Activated B cell treated with CpG ODN at 0.5 μM for 24 hours (primary cell): ENCODE results near the gene MTHFD2L. TPM values are rescaled to one million over a fixed set of nuclear protein-coding genes. Genes with fewer than 3 reads are reported as not detected.

Experiments
- ATAC-seq: fragments of 200-7000 bp; cut with Tn5 transposase; one replicate; pipeline ENCODE4 v1.10.0; 2021; ENCODE audit warnings: low read depth, mild to moderate bottlenecking, moderate library complexity
- CTCF ChIA-PET: fragments of 350-600 bp; sonication (Branson Sonifier 250); formaldehyde crosslinking; loops from one replicate; lab custom pipeline; 2021; ENCODE audit warnings: antibody characterized with exemption; lab: Charles Lee
- POLR2A ChIA-PET: fragments of 350-600 bp; sonication (Branson Sonifier 250); formaldehyde crosslinking; loops from one replicate; lab custom pipeline; 2021; ENCODE audit warnings: antibody characterized with exemption; lab: Charles Lee
- DNase-seq: peaks from one replicate; pipeline ENCODE4 v3.0.0; 2022
- H3K27ac Mint-ChIP-seq: one replicate; pipeline ENCODE4 v1.8.0; 2020; ENCODE audit warnings: mixed read lengths
- H3K27me3 Mint-ChIP-seq: one replicate; pipeline ENCODE4 v1.8.0; 2021; ENCODE audit warnings: mixed read lengths
- H3K36me3 Mint-ChIP-seq: one replicate; pipeline ENCODE4 v1.8.0; 2021; ENCODE audit warnings: low read depth, mixed read lengths
- H3K4me1 Mint-ChIP-seq: one replicate; pipeline ENCODE4 v1.8.0; 2021; ENCODE audit warnings: mixed read lengths
- H3K4me3 Mint-ChIP-seq: one replicate; pipeline ENCODE4 v1.8.0; 2020; ENCODE audit warnings: mild to moderate bottlenecking, mixed read lengths
- H3K9me3 Mint-ChIP-seq: one replicate; pipeline ENCODE4 v1.8.0; 2020; ENCODE audit warnings: mixed read lengths
- intact Hi-C: fragments of 100-400 bp; cut with micrococcal nuclease; formaldehyde crosslinking; loops from one replicate; pipeline ENCODE4 v1.15.1; 2024
- total RNA-seq: library from RNA; stranded (reverse); gene quantifications from 2 replicates; pipeline ENCODE4 v1.2.3, GENCODE V29; 2022
- TF ChIP-seq, protein P1 (sequence below): fragments of 200-600 bp; IDR thresholded peaks from one replicate; pipeline ENCODE4 v1.8.0; 2022; ENCODE audit warnings: antibody characterized with exemption, mild to moderate bottlenecking

Gene MTHFD2L
- total RNA-seq, 1 donor from 2014 or later, result 14.3 TPM

DNA sequence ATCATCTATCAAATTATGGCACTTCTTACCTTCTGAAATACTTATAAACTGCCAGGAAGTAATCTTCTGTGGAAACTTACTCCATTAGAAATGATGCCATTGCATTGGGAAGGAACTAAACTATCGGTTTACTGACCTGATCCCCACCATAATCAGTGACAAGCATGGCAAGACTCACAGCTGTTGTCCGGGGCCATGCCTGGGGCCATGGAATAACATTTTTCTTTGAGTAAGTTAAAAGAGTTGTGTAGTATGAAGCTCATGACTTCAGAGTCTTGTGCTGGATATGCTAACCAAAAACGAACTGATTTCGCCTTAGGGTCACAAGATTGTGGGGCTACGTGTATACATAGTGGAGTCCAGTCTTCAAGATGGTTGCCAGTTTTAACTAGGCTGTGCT, 15.4 kb downstream of the MTHFD2L start:
- CTCF ChIA-PET, result no interaction called here
- intact Hi-C loops, result no loop called here
- DNase-seq, result no peak
- POLR2A ChIA-PET, result no interaction called here
- peaks cover 5% of the 10 kb centered on the region for H3K36me3 Mint-ChIP-seq
- no peak overlapping the region for H3K4me3 Mint-ChIP-seq
- no peak overlapping the region for H3K27ac Mint-ChIP-seq
- TF ChIP-seq, protein P1, sequence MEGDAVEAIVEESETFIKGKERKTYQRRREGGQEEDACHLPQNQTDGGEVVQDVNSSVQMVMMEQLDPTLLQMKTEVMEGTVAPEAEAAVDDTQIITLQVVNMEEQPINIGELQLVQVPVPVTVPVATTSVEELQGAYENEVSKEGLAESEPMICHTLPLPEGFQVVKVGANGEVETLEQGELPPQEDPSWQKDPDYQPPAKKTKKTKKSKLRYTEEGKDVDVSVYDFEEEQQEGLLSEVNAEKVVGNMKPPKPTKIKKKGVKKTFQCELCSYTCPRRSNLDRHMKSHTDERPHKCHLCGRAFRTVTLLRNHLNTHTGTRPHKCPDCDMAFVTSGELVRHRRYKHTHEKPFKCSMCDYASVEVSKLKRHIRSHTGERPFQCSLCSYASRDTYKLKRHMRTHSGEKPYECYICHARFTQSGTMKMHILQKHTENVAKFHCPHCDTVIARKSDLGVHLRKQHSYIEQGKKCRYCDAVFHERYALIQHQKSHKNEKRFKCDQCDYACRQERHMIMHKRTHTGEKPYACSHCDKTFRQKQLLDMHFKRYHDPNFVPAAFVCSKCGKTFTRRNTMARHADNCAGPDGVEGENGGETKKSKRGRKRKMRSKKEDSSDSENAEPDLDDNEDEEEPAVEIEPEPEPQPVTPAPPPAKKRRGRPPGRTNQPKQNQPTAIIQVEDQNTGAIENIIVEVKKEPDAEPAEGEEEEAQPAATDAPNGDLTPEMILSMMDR, result no peak
- ATAC-seq, result no peak
- no peaks in the 10 kb centered on the region for H3K9me3 Mint-ChIP-seq
- H3K4me1 Mint-ChIP-seq, result no peaks in the 10 kb centered on the region
- no peaks in the 10 kb centered on the region for H3K27me3 Mint-ChIP-seq

DNA sequence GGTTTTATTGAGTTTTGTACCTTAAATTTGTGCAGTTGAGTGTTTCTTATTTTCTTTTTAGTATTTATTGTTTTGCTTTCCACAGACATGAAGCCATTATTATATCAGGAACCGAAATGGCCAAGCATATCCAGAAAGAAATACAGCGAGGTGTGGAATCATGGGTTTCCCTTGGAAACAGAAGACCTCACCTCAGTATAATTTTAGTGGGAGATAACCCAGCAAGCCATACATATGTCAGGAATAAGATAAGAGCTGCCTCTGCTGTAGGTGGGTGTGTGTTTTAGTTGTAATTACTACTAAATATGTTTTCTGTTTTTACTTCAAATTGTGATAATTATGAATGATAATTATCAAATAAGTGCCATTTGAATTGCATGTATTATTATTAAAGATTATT, 16.5 kb downstream of the MTHFD2L start:
- Mint-ChIP-seq H3K4me3 (no peak overlapping the region), H3K4me1 (no peaks in the 10 kb centered on the region), H3K36me3 (peaks cover 5% of the 10 kb centered on the region), H3K9me3 (no peaks in the 10 kb centered on the region), H3K27ac (no peak overlapping the region), H3K27me3 (no peaks in the 10 kb centered on the region)
- DNase-seq (no peak), ATAC-seq (no peak)
- intact Hi-C loops, result no loop called here
- POLR2A ChIA-PET, result no interaction called here
- TF ChIP-seq, protein P1, result no peak
- CTCF ChIA-PET, result interaction anchor here (1.2 kb wide), 1 partner anchor 15 kb away, joined by 5 read pairs; no protein-coding TSS in a partner anchor

DNA sequence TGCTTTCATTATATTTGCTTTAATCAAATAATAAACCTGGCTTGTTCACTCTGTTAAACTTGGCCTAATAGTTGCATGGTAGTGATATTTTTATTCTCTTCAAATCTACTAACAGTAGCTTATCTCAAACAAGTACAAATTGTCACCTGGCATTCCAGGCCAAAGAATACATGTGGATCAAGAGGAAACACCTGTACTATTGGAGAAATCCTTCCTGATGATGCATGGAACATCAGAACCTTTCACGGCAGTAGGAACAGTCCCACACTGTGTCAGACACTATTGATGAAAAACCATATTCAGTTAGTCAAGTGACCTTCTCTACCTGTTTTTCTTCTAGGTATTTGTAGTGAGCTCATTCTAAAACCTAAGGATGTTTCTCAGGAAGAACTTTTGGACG, 17.0 kb downstream of the MTHFD2L start:
- POLR2A ChIA-PET, result no interaction called here
- Mint-ChIP-seq H3K4me3 (no peak overlapping the region), H3K9me3 (no peaks in the 10 kb centered on the region), H3K27me3 (no peaks in the 10 kb centered on the region), H3K4me1 (no peaks in the 10 kb centered on the region), H3K27ac (no peak overlapping the region), H3K36me3 (peaks cover 5% of the 10 kb centered on the region)
- intact Hi-C loops, result no loop called here
- TF ChIP-seq, protein P1, result no peak
- DNase-seq, result no peak
- CTCF ChIA-PET, result interaction anchor here (1.2 kb wide), 1 partner anchor 14 kb away, joined by 5 read pairs; no protein-coding TSS in a partner anchor
- no peak for ATAC-seq

DNA sequence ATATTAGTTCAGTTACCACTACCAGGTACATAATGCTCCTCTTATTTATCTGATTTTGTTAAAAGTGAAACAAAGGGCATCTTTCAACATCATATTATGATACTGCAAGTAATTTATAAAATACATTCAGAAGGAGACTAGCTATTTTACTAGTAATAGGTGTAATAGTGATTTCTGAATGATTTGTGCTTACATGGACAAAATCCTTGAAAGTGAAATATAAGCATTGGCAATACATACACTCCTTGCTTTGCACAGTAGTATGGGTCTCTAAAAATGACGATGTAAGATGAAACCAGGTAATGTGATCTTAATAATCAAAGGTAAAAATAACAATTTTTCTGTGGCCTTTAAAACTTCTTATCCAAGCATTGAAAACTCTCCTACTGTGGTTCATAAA, 17.5 kb downstream of the MTHFD2L start:
- no peaks in the 10 kb centered on the region for H3K9me3 Mint-ChIP-seq
- no peak overlapping the region for H3K4me3 Mint-ChIP-seq
- POLR2A ChIA-PET, result no interaction called here
- no peak for ATAC-seq
- H3K27ac Mint-ChIP-seq, result no peak overlapping the region
- TF ChIP-seq, protein P1, result no peak
- intact Hi-C loops, result no loop called here
- H3K36me3 Mint-ChIP-seq, result peaks cover 5% of the 10 kb centered on the region
- no peak for DNase-seq
- no peaks in the 10 kb centered on the region for H3K4me1 Mint-ChIP-seq
- CTCF ChIA-PET, result interaction anchor here (1.2 kb wide), 1 partner anchor 14 kb away, joined by 5 read pairs; no protein-coding TSS in a partner anchor
- no peaks in the 10 kb centered on the region for H3K27me3 Mint-ChIP-seq

GRCh38 chr4:74178798-74179197, 20.9 kb downstream of the MTHFD2L start:
- no peak for ATAC-seq
- DNase-seq, result no peak
- TF ChIP-seq, protein P1, result no peak
- Mint-ChIP-seq H3K4me1 (no peaks in the 10 kb centered on the region), H3K36me3 (peaks cover 5% of the 10 kb centered on the region), H3K27ac (no peak overlapping the region), H3K27me3 (no peaks in the 10 kb centered on the region), H3K4me3 (no peak overlapping the region), H3K9me3 (no peaks in the 10 kb centered on the region)
- CTCF ChIA-PET, result no interaction called here
- intact Hi-C loops, result no loop called here
- POLR2A ChIA-PET, result no interaction called here
